ENCODE results near the gene ACADVL. TPM values are rescaled to one million over a fixed set of nuclear protein-coding genes. Genes with fewer than 3 reads are reported as not detected.

ACADVL gene
- total and polyA plus RNA-seq, 9 donors: 251 to 312 (median 282) TPM

Other genes starting within 250 kb of the ACADVL start
Only the 30 nearest of the 33 such genes appear.
- 68.5 TPM for gene RNASEK, start 207.3 kb upstream of the ACADVL start, total RNA-seq
- gene RNASEK, start 207.3 kb upstream of the ACADVL start, polyA plus RNA-seq (ENCODE audit: insufficient read depth in 1 of 8, insufficient read length in 8 of 8, low replicate concordance in 1 of 8): 100 to 1,000 TPM in 7 of 8 donors, 10 to 100 TPM in 1; 99.0 to 143 (median 111) TPM
- 15.1 TPM for gene BCL6B, start 196.9 kb upstream of the ACADVL start, total RNA-seq
- 10 to 100 TPM; 14.8 to 22.8 (median 18.4) TPM for gene BCL6B, start 196.9 kb upstream of the ACADVL start, polyA plus RNA-seq (ENCODE audit: insufficient read depth in 1 of 8, insufficient read length in 8 of 8, low replicate concordance in 1 of 8)
- 0.18 TPM for gene SLC16A13, start 183.9 kb upstream of the ACADVL start, total RNA-seq
- gene SLC16A13, start 183.9 kb upstream of the ACADVL start, polyA plus RNA-seq (ENCODE audit: insufficient read depth in 1 of 8, insufficient read length in 8 of 8, low replicate concordance in 1 of 8): 1 to 10 TPM in 7 of 8 donors, under 1 TPM in 1; 0.91 to 2.5 (median 1.2) TPM
- 0.04 TPM for gene SLC16A11, start 175.8 kb upstream of the ACADVL start, total RNA-seq
- gene SLC16A11, start 175.8 kb upstream of the ACADVL start, polyA plus RNA-seq (ENCODE audit: insufficient read depth in 1 of 8, insufficient read length in 8 of 8, low replicate concordance in 1 of 8): under 1 TPM in 7 of 8 donors, not detected in 1; 0.10 to 0.37 (median 0.15) TPM
- gene CLEC10A, start 139.7 kb upstream of the ACADVL start, total RNA-seq: 1.9 TPM
- 1 to 10 TPM in 7 of 8 donors, under 1 TPM in 1; 0.96 to 1.9 (median 1.5) TPM for gene CLEC10A, start 139.7 kb upstream of the ACADVL start, polyA plus RNA-seq (ENCODE audit: insufficient read depth in 1 of 8, insufficient read length in 8 of 8, low replicate concordance in 1 of 8)
- 0.04 TPM for gene ASGR2, start 105.1 kb upstream of the ACADVL start, total RNA-seq
- gene ASGR2, start 105.1 kb upstream of the ACADVL start, polyA plus RNA-seq (ENCODE audit: insufficient read depth in 1 of 8, insufficient read length in 8 of 8, low replicate concordance in 1 of 8): 1 to 10 TPM in 1 of 8 donors, under 1 TPM in 7; 0.30 to 1.1 (median 0.44) TPM
- gene ASGR1, start 40.6 kb upstream of the ACADVL start, total RNA-seq: 1.5 TPM
- gene ASGR1, start 40.6 kb upstream of the ACADVL start, polyA plus RNA-seq (ENCODE audit: insufficient read depth in 1 of 8, insufficient read length in 8 of 8, low replicate concordance in 1 of 8): 1 to 10 TPM; 1.5 to 3.4 (median 2.3) TPM
- 12.7 TPM for gene DLG4, start 102 bp upstream of the ACADVL start, total RNA-seq
- 10 to 100 TPM; 16.7 to 33.9 (median 22.9) TPM for gene DLG4, start 102 bp upstream of the ACADVL start, polyA plus RNA-seq (ENCODE audit: insufficient read depth in 1 of 8, insufficient read length in 8 of 8, low replicate concordance in 1 of 8)
- 34.1 TPM for gene DVL2, start 14.6 kb downstream of the ACADVL start, total RNA-seq
- 10 to 100 TPM; 31.2 to 43.3 (median 40.0) TPM for gene DVL2, start 14.6 kb downstream of the ACADVL start, polyA plus RNA-seq (ENCODE audit: insufficient read depth in 1 of 8, insufficient read length in 8 of 8, low replicate concordance in 1 of 8)
- gene PHF23, start 19.5 kb downstream of the ACADVL start, total RNA-seq: 29.1 TPM
- gene PHF23, start 19.5 kb downstream of the ACADVL start, polyA plus RNA-seq (ENCODE audit: insufficient read depth in 1 of 8, insufficient read length in 8 of 8, low replicate concordance in 1 of 8): 10 to 100 TPM; 32.8 to 47.8 (median 40.0) TPM
- 324 TPM for gene GABARAP, start 22.5 kb downstream of the ACADVL start, total RNA-seq
- gene GABARAP, start 22.5 kb downstream of the ACADVL start, polyA plus RNA-seq (ENCODE audit: insufficient read depth in 1 of 8, insufficient read length in 8 of 8, low replicate concordance in 1 of 8): 100 to 1,000 TPM; 308 to 363 (median 333) TPM
- gene CTDNEP1, start 31.8 kb downstream of the ACADVL start, total RNA-seq: 43.4 TPM
- gene CTDNEP1, start 31.8 kb downstream of the ACADVL start, polyA plus RNA-seq (ENCODE audit: insufficient read depth in 1 of 8, insufficient read length in 8 of 8, low replicate concordance in 1 of 8): 100 to 1,000 TPM; 152 to 181 (median 165) TPM
- gene ELP5, start 32.3 kb downstream of the ACADVL start, total RNA-seq: 45.4 TPM
- gene ELP5, start 32.3 kb downstream of the ACADVL start, polyA plus RNA-seq (ENCODE audit: insufficient read depth in 1 of 8, insufficient read length in 8 of 8, low replicate concordance in 1 of 8): 10 to 100 TPM; 36.7 to 64.6 (median 39.6) TPM
- 0.71 TPM for gene CLDN7, start 42.5 kb downstream of the ACADVL start, total RNA-seq
- gene CLDN7, start 42.5 kb downstream of the ACADVL start, polyA plus RNA-seq (ENCODE audit: insufficient read depth in 1 of 8, insufficient read length in 8 of 8, low replicate concordance in 1 of 8): 1 to 10 TPM in 7 of 8 donors, under 1 TPM in 1; 0.28 to 8.8 (median 2.0) TPM
- 21.3 TPM for gene SLC2A4, start 61.8 kb downstream of the ACADVL start, total RNA-seq
- gene SLC2A4, start 61.8 kb downstream of the ACADVL start, polyA plus RNA-seq (ENCODE audit: insufficient read depth in 1 of 8, insufficient read length in 8 of 8, low replicate concordance in 1 of 8): 10 to 100 TPM in 6 of 8 donors, 1 to 10 TPM in 2; 7.1 to 35.3 (median 24.5) TPM
- 0.58 TPM for gene YBX2, start 74.7 kb downstream of the ACADVL start, total RNA-seq
- gene YBX2, start 74.7 kb downstream of the ACADVL start, polyA plus RNA-seq (ENCODE audit: insufficient read depth in 1 of 8, insufficient read length in 8 of 8, low replicate concordance in 1 of 8): 1 to 10 TPM in 6 of 8 donors, under 1 TPM in 2; 0.36 to 2.7 (median 1.4) TPM
- 175 TPM for gene EIF5A, start 87.7 kb downstream of the ACADVL start, total RNA-seq
- gene EIF5A, start 87.7 kb downstream of the ACADVL start, polyA plus RNA-seq (ENCODE audit: insufficient read depth in 1 of 8, insufficient read length in 8 of 8, low replicate concordance in 1 of 8): 100 to 1,000 TPM; 266 to 372 (median 330) TPM
- 34.7 TPM for gene GPS2, start 95.4 kb downstream of the ACADVL start, total RNA-seq
- gene GPS2, start 95.4 kb downstream of the ACADVL start, polyA plus RNA-seq (ENCODE audit: insufficient read depth in 1 of 8, insufficient read length in 8 of 8, low replicate concordance in 1 of 8): 10 to 100 TPM; 57.5 to 65.9 (median 59.8) TPM
- 17.7 TPM for gene NEURL4, start 109.4 kb downstream of the ACADVL start, total RNA-seq
- gene NEURL4, start 109.4 kb downstream of the ACADVL start, polyA plus RNA-seq (ENCODE audit: insufficient read depth in 1 of 8, insufficient read length in 8 of 8, low replicate concordance in 1 of 8): 10 to 100 TPM; 13.3 to 21.7 (median 19.2) TPM
- 12.1 TPM for gene ACAP1, start 116.6 kb downstream of the ACADVL start, total RNA-seq
- gene ACAP1, start 116.6 kb downstream of the ACADVL start, polyA plus RNA-seq (ENCODE audit: insufficient read depth in 1 of 8, insufficient read length in 8 of 8, low replicate concordance in 1 of 8): 10 to 100 TPM in 2 of 8 donors, 1 to 10 TPM in 6; 4.7 to 10.2 (median 7.2) TPM
- gene KCTD11, start 132.2 kb downstream of the ACADVL start, total RNA-seq: 4.7 TPM
- 10 to 100 TPM in 1 of 8 donors, 1 to 10 TPM in 7; 6.8 to 10.5 (median 7.9) TPM for gene KCTD11, start 132.2 kb downstream of the ACADVL start, polyA plus RNA-seq (ENCODE audit: insufficient read depth in 1 of 8, insufficient read length in 8 of 8, low replicate concordance in 1 of 8)
- not detected for gene TMEM95, start 135.2 kb downstream of the ACADVL start, total RNA-seq
- gene TMEM95, start 135.2 kb downstream of the ACADVL start, polyA plus RNA-seq (ENCODE audit: insufficient read depth in 1 of 8, insufficient read length in 8 of 8, low replicate concordance in 1 of 8): not detected
- 0.31 TPM for gene TNK1, start 161.2 kb downstream of the ACADVL start, total RNA-seq
- 1 to 10 TPM in 2 of 8 donors, under 1 TPM in 6; 0.23 to 1.3 (median 0.70) TPM for gene TNK1, start 161.2 kb downstream of the ACADVL start, polyA plus RNA-seq (ENCODE audit: insufficient read depth in 1 of 8, insufficient read length in 8 of 8, low replicate concordance in 1 of 8)
- gene PLSCR3, start 174.6 kb downstream of the ACADVL start, total RNA-seq: 14.2 TPM
- gene PLSCR3, start 174.6 kb downstream of the ACADVL start, polyA plus RNA-seq (ENCODE audit: insufficient read depth in 1 of 8, insufficient read length in 8 of 8, low replicate concordance in 1 of 8): 10 to 100 TPM; 24.2 to 38.9 (median 30.0) TPM
- 100 TPM for gene TMEM256, start 184.2 kb downstream of the ACADVL start, total RNA-seq
- 10 to 100 TPM; 45.4 to 70.0 (median 57.7) TPM for gene TMEM256, start 184.2 kb downstream of the ACADVL start, polyA plus RNA-seq (ENCODE audit: insufficient read depth in 1 of 8, insufficient read length in 8 of 8, low replicate concordance in 1 of 8)
- gene NLGN2, start 187.9 kb downstream of the ACADVL start, total RNA-seq: 7.7 TPM
- gene NLGN2, start 187.9 kb downstream of the ACADVL start, polyA plus RNA-seq (ENCODE audit: insufficient read depth in 1 of 8, insufficient read length in 8 of 8, low replicate concordance in 1 of 8): 10 to 100 TPM; 20.6 to 36.2 (median 27.0) TPM
- not detected for gene SPEM1, start 200.4 kb downstream of the ACADVL start, total RNA-seq
- not detected for gene SPEM1, start 200.4 kb downstream of the ACADVL start, polyA plus RNA-seq (ENCODE audit: insufficient read depth in 1 of 8, insufficient read length in 8 of 8, low replicate concordance in 1 of 8)
- not detected for gene SPEM2, start 205.7 kb downstream of the ACADVL start, total RNA-seq
- not detected for gene SPEM2, start 205.7 kb downstream of the ACADVL start, polyA plus RNA-seq (ENCODE audit: insufficient read depth in 1 of 8, insufficient read length in 8 of 8, low replicate concordance in 1 of 8)
- not detected for gene SPEM3, start 208.9 kb downstream of the ACADVL start, total RNA-seq
- gene SPEM3, start 208.9 kb downstream of the ACADVL start, polyA plus RNA-seq (ENCODE audit: insufficient read depth in 1 of 8, insufficient read length in 8 of 8, low replicate concordance in 1 of 8): under 1 TPM in 1 of 8 donors, not detected in 7; 0.26 TPM
- 0.93 TPM for gene TMEM102, start 215.5 kb downstream of the ACADVL start, total RNA-seq
- gene TMEM102, start 215.5 kb downstream of the ACADVL start, polyA plus RNA-seq (ENCODE audit: insufficient read depth in 1 of 8, insufficient read length in 8 of 8, low replicate concordance in 1 of 8): 1 to 10 TPM in 4 of 8 donors, under 1 TPM in 4; 0.72 to 1.7 (median 0.95) TPM

All from muscle of leg (tissue), 9 donors.